ENCODE measurements around the gene AJAP1. TPM values are rescaled to one million over a fixed set of nuclear protein-coding genes. Genes with fewer than 3 reads are reported as not detected.
A peak's percentile ranks its signal among the peaks of the same experiment; 100 is the strongest.

AJAP1 gene
- total and polyA plus RNA-seq, 12 donors = 0.07 to 2.2 (median 0.44) TPM

DNA sequence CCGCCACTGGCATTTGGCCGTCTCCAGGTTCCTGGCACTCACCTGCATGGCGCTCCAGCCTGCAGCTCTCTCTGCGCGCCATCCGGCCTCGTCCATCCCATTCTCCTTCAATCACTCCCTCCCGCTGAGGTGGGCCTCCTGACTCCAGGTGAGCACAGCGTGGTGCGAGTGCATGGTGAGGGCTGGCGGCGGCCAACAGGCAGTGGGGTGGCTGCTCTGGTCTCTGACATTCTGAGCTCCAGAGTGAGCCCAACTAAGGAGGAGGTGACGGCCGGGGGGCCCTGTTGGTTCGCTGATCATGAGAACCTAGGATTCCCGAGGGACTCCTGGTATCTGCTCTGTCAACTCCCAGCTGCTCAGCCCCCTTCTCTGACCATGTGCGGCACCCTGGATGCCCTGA lies 130.4 kb downstream of the AJAP1 start:
- 89 to 91% (median 90%) methylated on average over 17 of the region's 17 CpGs for WGBS, 4 donors
- Histone ChIP-seq H3K9me3 (replicated peaks in 1 of 3) (no peaks in the 10 kb centered on the region), H3K4me1 (replicated peaks in 1 of 2) (no peaks in the 10 kb centered on the region), H3K4me3 (no peak overlapping the region), H3K27me3 (no peaks in the 10 kb centered on the region), H3K36me3 (replicated peaks in 1 of 2) (no peaks in the 10 kb centered on the region), H3K27ac (no peak overlapping the region)
- intact Hi-C loops (cut with DNase I) = no loop called here
- TF ChIP-seq CTCF (IDR thresholded peaks at IDR 0.05) = no peak
- no peak for TF ChIP-seq POLR2A (IDR thresholded peaks at IDR 0.05)
- no peak for DNase-seq

DNA sequence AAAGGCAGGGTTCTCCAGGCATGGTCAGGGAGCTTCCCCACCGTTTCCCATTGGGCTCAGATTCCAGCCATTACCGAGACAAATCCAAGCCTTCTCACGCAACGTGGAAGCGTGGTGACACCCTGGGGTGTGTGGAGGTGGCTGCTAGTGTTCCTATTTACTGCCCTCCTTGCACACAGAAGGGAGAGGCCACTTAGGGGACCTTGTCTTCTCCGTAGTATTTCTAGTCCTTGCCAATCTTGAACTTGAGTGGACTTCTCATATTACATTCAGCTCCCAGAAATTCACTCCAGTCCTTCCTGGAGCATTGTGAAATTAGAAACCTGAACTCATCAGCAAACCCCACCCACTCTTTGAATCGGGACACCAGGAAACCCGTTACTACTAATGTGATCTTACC lies 131.6 kb downstream of the AJAP1 start:
- no peak overlapping the region for H3K27ac ChIP-seq
- WGBS, 4 donors = 80 to 95% (median 86%) methylated on average over 8 of the region's 8 CpGs
- H3K27me3 ChIP-seq = no peaks in the 10 kb centered on the region
- no peak for DNase-seq
- intact Hi-C loops (cut with DNase I) = no loop called here
- H3K36me3 ChIP-seq (replicated peaks in 1 of 2) = no peaks in the 10 kb centered on the region
- TF ChIP-seq CTCF (IDR thresholded peaks at IDR 0.05) = no peak
- no peak for TF ChIP-seq POLR2A (IDR thresholded peaks at IDR 0.05)
- no peaks in the 10 kb centered on the region for H3K4me1 ChIP-seq (replicated peaks in 1 of 2)
- H3K9me3 ChIP-seq (replicated peaks in 1 of 3) = no peaks in the 10 kb centered on the region
- no peak overlapping the region for H3K4me3 ChIP-seq

- no peaks in the 10 kb centered on the region for H3K4me1 ChIP-seq (replicated peaks in 1 of 2)
- 67 to 87% (median 84%) methylated on average over 1 to 5 of the region's 5 CpGs for WGBS, 4 donors
- no peaks in the 10 kb centered on the region for H3K9me3 ChIP-seq (replicated peaks in 1 of 3)
- TF ChIP-seq CTCF (IDR thresholded peaks at IDR 0.05) = no peak
- no peak for TF ChIP-seq POLR2A (IDR thresholded peaks at IDR 0.05)
- H3K36me3 ChIP-seq (replicated peaks in 1 of 2) = no peaks in the 10 kb centered on the region
- no peak overlapping the region for H3K4me3 ChIP-seq
- intact Hi-C loops (cut with DNase I) = no loop called here
- DNase-seq = no peak
- no peaks in the 10 kb centered on the region for H3K27me3 ChIP-seq
- no peak overlapping the region for H3K27ac ChIP-seq
Measured at GRCh38 chr1:4787551-4787950, 133.1 kb downstream of the AJAP1 start.

GRCh38 chr1:4792565-4792964 lies 138.2 kb downstream of the AJAP1 start:
- 73 to 79% (median 77%) methylated on average over 4 of the region's 4 CpGs for WGBS, 4 donors
- Histone ChIP-seq H3K36me3 (replicated peaks in 1 of 2) (no peaks in the 10 kb centered on the region), H3K27me3 (no peaks in the 10 kb centered on the region), H3K9me3 (replicated peaks in 1 of 3) (no peaks in the 10 kb centered on the region), H3K27ac (no peak overlapping the region), H3K4me3 (no peak overlapping the region), H3K4me1 (replicated peaks in 1 of 2) (no peaks in the 10 kb centered on the region)
- intact Hi-C loops (cut with DNase I) = no loop called here
- DNase-seq = peak in 1 of 7 donors; percentile 11
- TF ChIP-seq POLR2A (IDR thresholded peaks at IDR 0.05) (no peak), CTCF (IDR thresholded peaks at IDR 0.05) (no peak)
